Measurements from ENCODE around the gene LRRC31. TPM values are rescaled to one million over a fixed set of nuclear protein-coding genes. Genes with fewer than 3 reads are reported as not detected.

Gene LRRC31
- total RNA-seq, 6 experiments from 2014 or later, result not detected

GRCh38 chr3:169847896-169848295, 21.8 kb downstream of the LRRC31 start:
- H3K9me3 Mint-ChIP-seq, result no peaks in the 10 kb centered on the region
- H3K4me1 Mint-ChIP-seq (ENCODE audit: low read depth), result peaks cover 22% of the 10 kb centered on the region
- H3K36me3 Mint-ChIP-seq (ENCODE audit: low read depth), result no peaks in the 10 kb centered on the region
- no peak for DNase-seq
- H3K4me3 Mint-ChIP-seq, result no peak overlapping the region
- no peak overlapping the region for H3K27ac Mint-ChIP-seq
- peaks cover 2% of the 10 kb centered on the region; the same call in 1 of the 2 replicates for H3K27me3 Mint-ChIP-seq (ENCODE audit: insufficient read depth)
- no peak for TF ChIP-seq CTCF (IDR thresholded peaks at IDR 0.05)

GRCh38 chr3:169846458-169847193, 23.1 kb downstream of the LRRC31 start:
- Mint-ChIP-seq H3K36me3 (ENCODE audit: low read depth) (no peaks in the 10 kb centered on the region), H3K4me3 (peak overlapping the region; percentile 15), H3K9me3 (no peaks in the 10 kb centered on the region), H3K27me3 (ENCODE audit: insufficient read depth) (peaks cover 2% of the 10 kb centered on the region; the same call in 1 of the 2 replicates), H3K4me1 (ENCODE audit: low read depth) (peaks cover 22% of the 10 kb centered on the region), H3K27ac (peak overlapping the region; percentile 17)
- no peak for TF ChIP-seq CTCF (IDR thresholded peaks at IDR 0.05)
- peak; percentile 82 for DNase-seq

- peaks cover 12% of the 10 kb centered on the region for H3K4me1 Mint-ChIP-seq (ENCODE audit: low read depth)
Measured at GRCh38 chr3:169842960-169843359, 26.8 kb downstream of the LRRC31 start.

GRCh38 chr3:169841171-169841570, 28.6 kb downstream of the LRRC31 start:
- Mint-ChIP-seq H3K36me3 (ENCODE audit: low read depth) (no peaks in the 10 kb centered on the region), H3K27me3 (ENCODE audit: insufficient read depth) (peaks cover 2% of the 10 kb centered on the region; the same call in 1 of the 2 replicates), H3K4me1 (ENCODE audit: low read depth) (peaks cover 14% of the 10 kb centered on the region), H3K4me3 (no peak overlapping the region), H3K9me3 (no peaks in the 10 kb centered on the region), H3K27ac (no peak overlapping the region)
- TF ChIP-seq CTCF (IDR thresholded peaks at IDR 0.05), result no peak
- no peak for DNase-seq

More at GRCh38 chr3:169842960-169843359, 26.8 kb downstream of the LRRC31 start:
- no peaks in the 10 kb centered on the region for H3K36me3 Mint-ChIP-seq (ENCODE audit: low read depth)
- H3K27me3 Mint-ChIP-seq (ENCODE audit: insufficient read depth), result peaks cover 2% of the 10 kb centered on the region; the same call in 1 of the 2 replicates
- no peak for TF ChIP-seq CTCF (IDR thresholded peaks at IDR 0.05)
- no peaks in the 10 kb centered on the region for H3K9me3 Mint-ChIP-seq
- H3K4me3 Mint-ChIP-seq, result no peak overlapping the region
- no peak overlapping the region for H3K27ac Mint-ChIP-seq
- DNase-seq, result no peak

- no peak for DNase-seq
- H3K27me3 Mint-ChIP-seq (ENCODE audit: insufficient read depth), result no peaks in the 10 kb centered on the region
- peaks cover 26% of the 10 kb centered on the region for H3K4me1 Mint-ChIP-seq (ENCODE audit: low read depth)
- H3K27ac Mint-ChIP-seq, result no peak overlapping the region
- H3K4me3 Mint-ChIP-seq, result no peak overlapping the region
- TF ChIP-seq CTCF (IDR thresholded peaks at IDR 0.05), result no peak
- no peaks in the 10 kb centered on the region for H3K9me3 Mint-ChIP-seq
- H3K36me3 Mint-ChIP-seq (ENCODE audit: low read depth), result no peaks in the 10 kb centered on the region
Measured at GRCh38 chr3:169838511-169839030, 31.2 kb downstream of the LRRC31 start.
